MM.1S (cell line): Measurements from ENCODE around the gene LHFPL4.
"Not testable (repeated sequence)": the region's sequence is repeated elsewhere in the genome, so short reads cannot be mapped to it uniquely, and the experiment has no call there.

Experiments
- DNase-seq: peaks from one replicate; pipeline ENCODE4 v3.0.0-alpha.2; 2015
- H2AFZ ChIP-seq: fragments of 300-600 bp; sonication (generic); 2 replicates; pipeline ENCODE4 v1.6.0; 2016; ENCODE audit warnings: antibody characterized with exemption, low read length
- H3F3A ChIP-seq: fragments of 300-600 bp; sonication (generic); 2 replicates; pipeline ENCODE4 v1.6.1; 2016; ENCODE audit warnings: mild to moderate bottlenecking, antibody characterized with exemption, low read length, moderate library complexity, mixed read lengths; ENCODE audit not compliant: insufficient read depth
- H3K27ac ChIP-seq: fragments of 300-600 bp; sonication (generic); 2 replicates; pipeline ENCODE4 v1.5.1; 2016; ENCODE audit warnings: mild to moderate bottlenecking, low read length
- H3K27me3 ChIP-seq: fragments of 300-600 bp; sonication (generic); replicated peaks from 2 replicates; pipeline ENCODE4 v1.6.0; 2016; ENCODE audit warnings: low read length; ENCODE audit not compliant: insufficient read depth
- H3K36me3 ChIP-seq: fragments of 300-600 bp; sonication (generic); replicated peaks from 2 replicates; pipeline ENCODE4 v1.6.1; 2016; ENCODE audit warnings: mild to moderate bottlenecking, low read length, mixed read lengths; ENCODE audit not compliant: insufficient read depth
- H3K4me1 ChIP-seq: fragments of 300-600 bp; sonication (generic); 2 replicates; pipeline ENCODE4 v1.6.1; 2016; ENCODE audit warnings: low read length, mixed read lengths
- H3K4me2 ChIP-seq: fragments of 300-600 bp; sonication (generic); 2 replicates; pipeline ENCODE4 v1.6.0; 2016; ENCODE audit warnings: low read depth, low read length
- H3K4me3 ChIP-seq: fragments of 300-600 bp; sonication (generic); 2 replicates; pipeline ENCODE4 v1.5.1; 2016; ENCODE audit warnings: low read length, mixed read lengths
- H3K79me2 ChIP-seq: fragments of 300-600 bp; sonication (generic); 2 replicates; pipeline ENCODE4 v1.6.1; 2016; ENCODE audit warnings: mixed run types, low read length, mixed read lengths
- H3K9ac ChIP-seq: fragments of 300-600 bp; sonication (generic); 2 replicates; pipeline ENCODE4 v1.6.1; 2016; ENCODE audit warnings: low read length, mixed read lengths
- H3K9me2 ChIP-seq: fragments of 300-600 bp; sonication (generic); replicated peaks from 2 replicates; pipeline ENCODE4 v1.6.1; 2016; ENCODE audit warnings: mild to moderate bottlenecking, low read length, mixed read lengths; ENCODE audit not compliant: insufficient read depth
- H3K9me3 ChIP-seq: fragments of 300-600 bp; sonication (generic); replicated peaks from 2 replicates; pipeline ENCODE4 v1.6.1; 2016; ENCODE audit warnings: mild to moderate bottlenecking, low read length, mixed read lengths; ENCODE audit not compliant: insufficient read depth
- H4K20me1 ChIP-seq: fragments of 300-600 bp; sonication (generic); 2 replicates; pipeline ENCODE4 v1.6.1; 2016; ENCODE audit warnings: mild to moderate bottlenecking, low read length, moderate library complexity, mixed read lengths; ENCODE audit not compliant: insufficient read depth
- CTCF ChIP-seq: fragments of 300-600 bp; sonication (generic); IDR thresholded peaks from 2 replicates; pipeline ENCODE4 v1.5.1; 2016; ENCODE audit warnings: antibody characterized with exemption, low read length, mixed read lengths
- EZH2 ChIP-seq: fragments of 300-600 bp; sonication (generic); optimal IDR thresholded peaks from 2 replicates; pipeline ENCODE3; 2017; ENCODE audit warnings: low read depth, mild to moderate bottlenecking, antibody characterized with exemption, low read length, mixed read lengths
- EZH2phosphoT487 ChIP-seq: fragments of 300-600 bp; sonication (generic); IDR thresholded peaks from 2 replicates; pipeline ENCODE4 v1.6.1; 2018; ENCODE audit warnings: antibody characterized with exemption, low read length

The LHFPL4 gene

GRCh38 chr3:9598783-9599387 is 45.3 kb upstream of the LHFPL4 start:
- no peak overlapping the region for H3K9ac ChIP-seq
- H3F3A ChIP-seq: no peaks in the 10 kb centered on the region
- H3K4me3 ChIP-seq: no peak overlapping the region
- H2AFZ ChIP-seq: no peak overlapping the region
- no peak overlapping the region for H3K4me2 ChIP-seq
- H4K20me1 ChIP-seq: no peaks in the 10 kb centered on the region
- H3K36me3 ChIP-seq: no peaks in the 10 kb centered on the region
- no peaks in the 10 kb centered on the region for H3K9me2 ChIP-seq
- TF ChIP-seq EZH2: no peak
- TF ChIP-seq CTCF: no peak
- no peak for TF ChIP-seq EZH2phosphoT487
- no peaks in the 10 kb centered on the region for H3K9me3 ChIP-seq
- no peaks in the 10 kb centered on the region for H3K4me1 ChIP-seq
- H3K27ac ChIP-seq: no peak overlapping the region
- H3K27me3 ChIP-seq: no peaks in the 10 kb centered on the region
- no peaks in the 10 kb centered on the region for H3K79me2 ChIP-seq
- no peak for DNase-seq

GRCh38 chr3:9595877-9596276 is 42.3 kb upstream of the LHFPL4 start:
- DNase-seq: no peak
- no peaks in the 10 kb centered on the region for H3K9me2 ChIP-seq

GRCh38 chr3:9591781-9592180 is 38.2 kb upstream of the LHFPL4 start:
- not testable (repeated sequence) for H3K79me2 ChIP-seq, H3K9me3 ChIP-seq, H2AFZ ChIP-seq, H3K4me1 ChIP-seq, H3K27ac ChIP-seq, H3F3A ChIP-seq, H3K36me3 ChIP-seq, H3K27me3 ChIP-seq, H3K4me3 ChIP-seq, DNase-seq, H3K9ac ChIP-seq, H4K20me1 ChIP-seq, H3K4me2 ChIP-seq, H3K9me2 ChIP-seq

More at GRCh38 chr3:9595877-9596276, 42.3 kb upstream of the LHFPL4 start:
- no peak overlapping the region for H3K4me2 ChIP-seq
- H3K4me1 ChIP-seq: no peaks in the 10 kb centered on the region
- no peaks in the 10 kb centered on the region for H4K20me1 ChIP-seq
- TF ChIP-seq CTCF: no peak
- TF ChIP-seq EZH2phosphoT487: no peak
- TF ChIP-seq EZH2: no peak
- H3K9ac ChIP-seq: no peak overlapping the region
- no peaks in the 10 kb centered on the region for H3K9me3 ChIP-seq
- H3F3A ChIP-seq: no peaks in the 10 kb centered on the region
- no peak overlapping the region for H2AFZ ChIP-seq
- H3K27ac ChIP-seq: no peak overlapping the region
- no peaks in the 10 kb centered on the region for H3K27me3 ChIP-seq
- H3K79me2 ChIP-seq: no peaks in the 10 kb centered on the region
- no peak overlapping the region for H3K4me3 ChIP-seq
- no peaks in the 10 kb centered on the region for H3K36me3 ChIP-seq

- DNase-seq: no peak
- H3K4me3 ChIP-seq: no peak overlapping the region
- no peaks in the 10 kb centered on the region for H3K79me2 ChIP-seq
- TF ChIP-seq EZH2phosphoT487 (no peak), CTCF (no peak), EZH2 (no peak)
- H3K9me2 ChIP-seq: no peaks in the 10 kb centered on the region
- no peaks in the 10 kb centered on the region for H3K27me3 ChIP-seq
- no peak overlapping the region for H3K27ac ChIP-seq
- no peaks in the 10 kb centered on the region for H3F3A ChIP-seq
- no peaks in the 10 kb centered on the region for H3K9me3 ChIP-seq
- H2AFZ ChIP-seq: no peak overlapping the region
- H3K36me3 ChIP-seq: no peaks in the 10 kb centered on the region
- H3K9ac ChIP-seq: no peak overlapping the region
- no peak overlapping the region for H3K4me2 ChIP-seq
- H4K20me1 ChIP-seq: no peaks in the 10 kb centered on the region
- H3K4me1 ChIP-seq: no peaks in the 10 kb centered on the region
Measured at GRCh38 chr3:9590282-9590791, 36.7 kb upstream of the LHFPL4 start.
